ENCODE data around the gene DPPA5.
"Not testable (repeated sequence)": the region's sequence is repeated elsewhere in the genome, so short reads cannot be mapped to it uniquely, and the experiment has no call there.

DPPA5 gene

DNA sequence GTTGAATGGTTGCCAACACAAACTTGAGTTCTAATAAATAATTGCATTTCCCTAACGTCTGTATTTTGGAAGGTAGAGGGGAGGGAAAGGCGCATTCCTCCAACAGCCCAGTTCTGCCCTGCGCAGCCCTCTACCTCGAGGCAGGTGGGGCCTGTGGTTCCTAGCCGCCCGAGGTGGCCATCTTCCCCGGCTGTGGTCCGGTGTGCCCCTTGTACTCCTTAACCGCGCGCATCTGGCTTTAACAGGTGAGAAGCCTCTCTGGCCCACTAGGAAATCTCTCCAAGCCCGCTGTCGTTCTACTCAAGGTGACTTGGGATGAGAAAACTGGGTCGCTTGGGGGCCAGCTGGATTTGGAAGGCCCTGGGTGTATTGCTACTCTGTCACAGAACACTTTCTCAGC lies 10.0 kb upstream of the DPPA5 start:
- DNase-seq (ENCODE audit: low read depth in 2 of 2), result no peak

DNA sequence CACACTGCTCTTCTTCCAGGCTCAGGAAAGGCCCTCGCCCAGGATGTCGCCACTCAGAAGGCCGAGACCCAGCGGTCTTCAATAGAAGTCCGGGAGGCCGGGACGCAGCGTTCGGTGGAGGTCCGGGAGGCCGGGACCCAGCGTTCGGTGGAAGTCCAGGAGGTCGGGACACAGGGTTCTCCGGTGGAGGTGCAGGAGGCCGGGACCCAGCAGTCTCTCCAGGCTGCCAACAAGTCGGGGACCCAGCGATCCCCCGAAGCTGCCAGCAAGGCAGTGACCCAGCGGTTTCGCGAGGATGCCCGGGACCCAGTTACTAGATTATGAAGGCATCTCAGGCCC lies 9.4 kb upstream of the DPPA5 start:
- no peak for DNase-seq (ENCODE audit: low read depth in 2 of 2)

DNA sequence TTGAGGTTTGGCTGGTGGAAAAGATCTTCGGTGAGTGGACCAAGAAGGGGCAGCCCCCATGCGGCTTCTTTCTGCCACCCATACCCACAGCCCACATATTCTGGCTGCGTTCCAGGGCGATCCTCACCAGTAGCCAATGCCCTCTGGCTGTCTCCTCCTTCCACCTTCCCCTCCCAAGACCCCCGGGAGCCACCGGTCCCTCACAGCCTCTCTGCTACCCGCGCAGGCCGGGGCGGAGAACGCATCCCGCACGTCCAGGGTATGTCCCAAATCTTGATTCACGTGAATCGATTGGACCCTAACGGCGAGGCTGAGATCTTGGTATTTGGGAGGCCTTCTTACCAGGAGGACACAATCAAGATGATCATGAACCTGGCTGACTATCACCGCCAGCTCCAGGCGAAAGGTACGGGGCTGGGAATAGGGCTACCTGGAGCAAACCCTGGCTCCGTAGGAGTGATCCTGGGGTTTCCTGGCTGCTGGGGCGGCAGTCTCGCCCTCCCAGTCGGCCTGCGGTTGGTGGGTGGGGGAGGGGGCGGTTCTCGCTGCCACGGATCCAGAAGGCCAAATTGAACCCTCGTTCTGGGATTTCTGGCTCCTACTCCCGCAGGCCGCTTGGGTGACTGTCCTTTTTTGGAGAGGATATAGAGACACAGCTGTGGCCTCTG lies 8.9 kb upstream of the DPPA5 start:
- DNase-seq (ENCODE audit: low read depth in 2 of 2), result no peak

GRCh38 chr6:73362358-73362757 lies 8.3 kb upstream of the DPPA5 start, which contains the start of gene KHDC3L:
Gene KHDC3L, plus strand, starts transcription at chr6:73362658. Its CDS starts 72 bp downstream, at chr6:73362730.
- no peak for DNase-seq (ENCODE audit: low read depth in 2 of 2)

DNA sequence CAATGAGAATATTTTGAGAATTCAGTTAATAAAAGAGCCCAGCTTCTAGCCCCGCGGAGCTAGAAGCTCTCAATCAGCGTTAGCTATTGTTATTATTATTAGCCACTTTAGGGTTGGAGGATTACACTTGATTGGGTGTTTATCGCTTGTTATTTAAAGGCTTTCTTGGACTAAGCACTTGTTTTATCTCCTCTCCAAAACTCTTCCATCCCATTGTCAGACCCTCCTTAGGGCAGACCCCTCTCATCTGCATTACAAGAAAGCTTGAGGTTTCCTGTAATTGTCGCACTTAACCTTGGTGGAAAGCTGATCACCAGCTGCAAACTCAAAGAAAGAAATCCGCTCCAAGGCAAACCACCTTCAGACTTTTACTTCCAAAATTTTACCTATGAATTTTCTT lies 4.8 kb downstream of the DPPA5 start:
- no peak for DNase-seq (ENCODE audit: low read depth in 2 of 2)

- no peak for DNase-seq (ENCODE audit: low read depth in 2 of 2)
Measured at GRCh38 chr6:73348550-73349204, 5.4 kb downstream of the DPPA5 start.

DNA sequence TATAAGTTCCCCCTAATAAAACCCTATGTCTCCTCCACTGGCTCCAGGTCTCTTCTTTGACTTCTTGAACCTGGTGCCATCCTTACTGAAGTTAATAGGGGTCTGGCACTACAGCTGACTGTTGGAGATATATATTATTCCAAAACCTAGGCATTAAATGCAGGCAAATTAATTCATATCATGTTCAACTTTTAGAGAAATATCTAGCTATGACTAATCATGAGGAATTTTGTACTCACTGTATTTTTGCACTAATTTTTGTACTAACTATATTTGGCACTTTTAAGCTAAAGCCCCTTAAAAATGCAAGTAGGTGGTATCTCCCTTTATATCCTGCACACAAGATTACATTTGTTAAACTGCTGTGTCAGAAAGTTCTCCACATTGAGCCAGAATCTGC lies 10.9 kb downstream of the DPPA5 start:
- no peak for DNase-seq (ENCODE audit: low read depth in 2 of 2)

DNA sequence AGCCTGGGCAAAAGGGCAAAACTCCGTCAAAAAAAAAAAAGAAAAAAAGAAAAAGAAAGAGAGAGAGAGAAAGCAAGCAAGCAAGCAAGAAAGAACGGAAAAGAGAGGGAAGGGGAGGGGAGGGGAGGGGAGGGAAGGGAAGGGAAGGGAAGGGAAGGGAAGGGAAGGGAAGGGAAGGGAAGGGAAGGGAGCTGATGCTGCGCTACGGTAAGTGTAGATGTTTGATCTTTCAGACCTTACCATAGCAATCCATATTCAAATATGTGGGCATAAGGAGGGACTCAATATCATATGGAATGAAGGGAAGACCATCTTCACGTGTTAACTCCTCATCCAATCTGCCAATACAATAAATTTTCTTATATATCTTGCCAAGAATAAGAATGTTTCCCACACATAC lies 11.9 kb downstream of the DPPA5 start:
- DNase-seq (ENCODE audit: low read depth in 2 of 2), result no peak

DNA sequence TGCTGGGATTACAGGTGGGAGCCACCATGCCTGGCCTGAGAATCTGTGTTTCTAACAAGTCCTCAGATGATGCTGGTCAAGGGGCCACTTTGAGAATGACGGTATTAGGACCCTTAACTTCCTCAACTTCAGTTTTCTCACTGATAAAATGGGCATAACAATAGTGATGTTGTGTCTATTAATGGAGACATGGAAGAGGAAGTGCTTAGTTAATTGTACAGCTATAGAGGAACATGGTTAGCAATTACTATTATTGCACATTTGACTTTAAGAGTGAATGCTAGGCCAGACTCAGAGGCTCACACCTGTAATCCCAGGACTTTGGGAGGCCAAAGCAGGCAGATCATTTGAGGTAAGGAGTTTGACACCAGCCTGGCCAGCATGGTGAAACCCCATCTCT lies 12.7 kb downstream of the DPPA5 start:
- DNase-seq (ENCODE audit: low read depth in 2 of 2), result no peak

DNA sequence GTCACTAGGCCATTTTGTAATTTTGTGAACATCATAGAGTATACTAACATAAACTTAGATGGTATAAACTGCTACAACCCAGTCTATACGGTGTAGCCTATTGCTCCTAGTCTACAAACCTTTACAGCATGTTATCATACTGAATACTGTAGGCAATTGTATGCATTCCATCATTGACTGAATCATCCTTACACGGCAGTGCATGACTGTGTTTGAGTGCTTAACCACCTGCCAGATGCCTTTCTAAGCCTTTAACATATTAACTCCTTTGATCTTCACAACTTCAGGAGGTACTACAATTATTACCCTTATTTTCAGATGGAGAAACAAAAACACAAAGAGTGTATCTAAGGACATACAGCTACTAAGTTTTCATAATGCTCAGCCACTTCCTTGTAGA lies 14.0 kb downstream of the DPPA5 start:
- no peak for DNase-seq (ENCODE audit: low read depth in 2 of 2)

- DNase-seq (ENCODE audit: low read depth in 2 of 2), result no peak
Measured at GRCh38 chr6:73339340-73339739, 14.7 kb downstream of the DPPA5 start.

DNA sequence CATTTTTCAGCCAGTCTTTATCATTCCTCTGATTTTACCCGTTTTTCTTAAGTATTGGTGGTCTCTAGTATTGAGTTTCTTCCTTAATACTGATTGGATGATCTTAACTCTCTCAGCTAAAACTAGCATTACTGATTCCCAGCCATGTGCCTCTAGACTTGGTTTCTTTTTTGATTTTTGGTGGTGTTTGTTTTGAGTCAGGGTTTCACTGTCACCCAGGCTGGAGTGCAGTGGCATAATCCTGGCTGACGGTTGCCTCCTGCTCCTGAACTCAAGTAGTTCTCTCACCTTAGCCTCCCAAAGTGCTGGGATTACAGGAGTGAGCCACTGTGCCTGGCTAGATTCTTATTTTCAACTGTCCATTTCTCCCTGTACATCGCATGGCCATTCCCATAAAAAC lies 24.9 kb downstream of the DPPA5 start:
- no peak for DNase-seq (ENCODE audit: low read depth in 2 of 2)

DNA sequence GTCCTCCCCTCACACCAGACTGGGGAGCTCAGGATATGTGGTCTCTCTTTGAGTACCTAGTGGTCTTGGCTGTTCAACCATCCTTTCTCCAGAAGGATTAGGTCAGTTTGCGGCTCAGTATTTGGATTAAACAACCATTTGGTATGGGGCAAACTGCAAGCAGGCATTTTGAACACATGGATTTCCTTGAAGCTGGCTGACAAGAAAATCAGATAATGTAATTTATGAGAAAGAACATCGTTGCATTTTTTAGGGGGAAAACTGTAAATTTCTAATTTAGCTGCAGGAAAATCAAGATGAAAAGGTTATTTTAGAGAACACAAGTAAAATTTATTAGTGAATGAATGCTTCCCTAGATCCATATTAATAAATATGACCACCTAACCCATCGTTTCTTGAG lies 25.3 kb downstream of the DPPA5 start:
- no peak for DNase-seq (ENCODE audit: low read depth in 2 of 2)

GRCh38 chr6:73325656-73326055 lies 28.4 kb downstream of the DPPA5 start:
- no peak for DNase-seq (ENCODE audit: low read depth in 2 of 2)

DNA sequence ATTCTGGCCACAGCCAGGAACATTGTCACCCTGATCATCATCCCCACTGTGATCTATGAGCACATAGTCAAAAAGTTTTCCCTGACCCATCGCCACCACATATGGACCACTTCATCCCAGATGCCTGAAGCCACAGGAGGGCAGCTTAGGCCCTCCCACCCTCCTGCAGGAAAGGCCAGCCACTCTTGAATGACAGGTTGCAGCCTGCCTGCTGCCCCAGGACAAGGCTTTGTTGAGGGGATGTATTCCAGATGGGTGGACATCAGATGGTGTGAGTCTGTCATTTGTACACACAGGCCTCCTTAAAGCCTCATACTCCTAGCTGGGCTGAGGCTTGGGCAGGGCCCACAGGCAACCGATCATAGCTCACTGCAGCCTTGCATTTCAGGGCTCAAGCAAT lies 30.8 kb downstream of the DPPA5 start:
- DNase-seq (ENCODE audit: low read depth in 2 of 2), result no peak

DNA sequence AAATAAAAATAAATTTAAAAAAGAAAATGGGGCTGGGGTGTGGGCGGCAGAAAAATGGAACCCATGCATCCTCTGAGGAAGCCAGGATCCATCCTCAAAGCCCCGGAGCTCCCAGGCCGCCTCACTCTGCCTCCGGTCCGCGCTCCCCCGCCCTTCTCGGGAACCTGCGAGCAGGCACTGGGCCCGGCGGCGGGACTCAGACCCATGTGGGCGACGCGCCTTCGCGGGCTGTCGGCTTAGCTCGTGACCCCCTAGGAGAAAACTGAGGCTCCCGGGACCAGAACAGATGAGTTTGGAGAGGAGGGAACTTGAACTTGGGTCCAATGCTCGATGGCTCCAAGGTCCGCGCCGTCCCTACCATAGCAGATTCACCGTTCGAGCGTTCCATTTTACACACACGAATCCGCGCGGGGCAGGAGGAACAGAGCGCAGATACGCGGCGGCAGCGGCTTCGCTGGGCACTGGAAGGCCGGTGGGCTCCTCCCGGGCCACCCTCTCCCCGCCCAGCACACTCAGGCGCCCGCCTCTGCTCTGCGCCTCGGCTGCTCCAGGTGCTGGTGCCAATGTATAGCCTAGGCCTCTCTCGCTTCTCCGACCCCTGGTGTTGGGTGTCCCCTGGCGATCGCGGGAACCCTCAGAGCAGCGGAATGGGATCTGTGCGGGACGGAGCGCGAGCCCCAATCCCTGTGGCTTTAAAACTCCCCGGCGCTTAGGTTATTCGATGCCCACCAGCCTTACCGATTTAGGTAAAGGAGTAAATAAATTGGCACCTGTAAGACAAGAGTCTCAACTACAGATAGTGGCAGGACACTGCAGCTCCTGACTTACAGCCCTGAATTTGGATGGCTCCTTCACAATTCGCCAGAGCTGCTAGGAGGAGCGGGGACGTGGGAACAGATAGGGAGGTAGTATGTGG lies 39.2 kb downstream of the DPPA5 start:
- DNase-seq (ENCODE audit: low read depth in 2 of 2), result no peak

- DNase-seq (ENCODE audit: low read depth in 2 of 2), result not testable (repeated sequence)
Measured at GRCh38 chr6:73310503-73310845, 43.6 kb downstream of the DPPA5 start.

GRCh38 chr6:73309785-73310502 lies 44.1 kb downstream of the DPPA5 start:
- DNase-seq (ENCODE audit: low read depth in 2 of 2), result no peak

GRCh38 chr6:73309535-73309784 lies 44.6 kb downstream of the DPPA5 start:
- DNase-seq (ENCODE audit: low read depth in 2 of 2), result no peak

DNA sequence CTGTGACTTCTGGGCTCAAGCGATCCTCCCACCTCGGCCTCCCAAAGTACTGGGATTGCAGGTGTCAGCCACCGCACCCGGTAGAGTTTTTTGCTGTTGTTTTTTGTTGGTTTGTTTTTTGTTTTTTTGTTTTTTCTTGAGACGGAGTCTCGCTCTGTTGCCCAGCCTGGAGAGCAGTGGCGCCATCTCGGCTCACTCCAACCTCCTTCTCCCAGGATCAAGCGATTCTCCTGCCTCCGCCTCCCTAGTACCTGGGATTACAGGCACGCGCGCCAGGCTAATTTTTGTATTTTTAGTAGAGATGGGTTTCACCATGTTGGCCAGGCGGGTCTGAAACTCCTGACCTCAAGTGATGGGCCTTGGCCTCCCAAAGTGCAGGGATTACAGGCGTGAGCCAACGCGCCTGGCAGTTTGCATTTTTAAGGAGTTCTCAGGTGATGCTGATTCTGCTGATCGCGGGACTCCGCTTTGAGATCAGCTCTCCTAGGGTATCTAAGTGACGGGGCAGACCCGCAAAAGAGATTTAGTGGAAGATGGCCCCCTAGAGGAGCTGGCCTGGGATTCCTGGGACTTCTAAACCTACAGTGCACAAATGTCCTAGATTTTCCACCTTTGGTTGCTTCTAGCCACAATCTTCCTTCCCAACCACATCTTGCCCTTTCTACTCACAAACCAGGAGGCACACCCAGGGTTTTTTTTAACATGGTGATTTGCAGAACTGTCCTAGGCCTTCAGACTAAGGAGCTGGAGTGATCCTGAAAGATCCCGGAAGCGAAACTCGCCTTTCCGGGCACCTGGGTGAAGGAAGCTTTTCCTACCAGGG lies 45.2 kb downstream of the DPPA5 start:
- no peak for DNase-seq (ENCODE audit: low read depth in 2 of 2)

- not testable (repeated sequence) for DNase-seq (ENCODE audit: low read depth in 2 of 2)
Measured at GRCh38 chr6:73303773-73304172, 50.3 kb downstream of the DPPA5 start.

All from fibroblast of skin of left biceps (primary cell).